AG04450 (cell line): ENCODE data around the gene CDH4. TPM values are rescaled to one million over a fixed set of nuclear protein-coding genes. Genes with fewer than 3 reads are reported as not detected.

ENCODE experiments used
- CTCF ChIA-PET: fragments of 300-600, 350-600 bp; formaldehyde crosslinking; extraction: SDS; loops from one replicate; lab custom pipeline; 2022; ENCODE audit warnings: antibody characterized with exemption, inconsistent platforms; lab: Charles Lee
- POLR2A ChIA-PET: fragments of 350-600 bp; formaldehyde crosslinking; extraction: SDS; loops from one replicate; lab custom pipeline; 2021; ENCODE audit warnings: antibody characterized with exemption, inconsistent platforms; lab: Yijun Ruan, JAX
- DNase-seq: peaks from one replicate; pipeline ENCODE4 v3.0.0-alpha.2; 2011; ENCODE audit warnings: low read depth, low spot score
- H3K27ac ChIP-seq: one replicate; pipeline ENCODE4 v1.5.1; 2012; ENCODE audit warnings: low read depth, low read length, control low read depth
- H3K27me3 ChIP-seq: one replicate; pipeline ENCODE4 v1.6.0; 2012; ENCODE audit warnings: low read length; ENCODE audit not compliant: control insufficient read depth, insufficient read depth
- H3K4me3 ChIP-seq: 2 replicates; pipeline ENCODE4 v1.5.1; 2011; ENCODE audit warnings: mild to moderate bottlenecking, low read depth, low read length, control low read depth
- H3K9me3 ChIP-seq: 2 replicates; pipeline ENCODE4 v1.5.1; 2012; ENCODE audit warnings: low read length; ENCODE audit not compliant: control insufficient read depth, insufficient read depth
- polyA plus RNA-seq: library from polyadenylated mRNA; depleted of rRNA; stranded (reverse); fragments of >200 nt; gene quantifications from 2 replicates; pipeline ENCODE4 v1.2.3, GENCODE V29; 2011
- TF ChIP-seq, protein P1 (sequence below): IDR thresholded peaks from 2 replicates; pipeline ENCODE4 v1.5.1; 2011; ENCODE audit warnings: low read depth, low read length, control low read depth, inconsistent platforms

The CDH4 gene
- polyA plus RNA-seq, 1 experiment, result 1.6 TPM

- POLR2A ChIA-PET, result no interaction called here
- H3K9me3 ChIP-seq, result no peaks in the 10 kb centered on the region
- no peaks in the 10 kb centered on the region for H3K27me3 ChIP-seq
- no peak for DNase-seq
- TF ChIP-seq, protein P1, sequence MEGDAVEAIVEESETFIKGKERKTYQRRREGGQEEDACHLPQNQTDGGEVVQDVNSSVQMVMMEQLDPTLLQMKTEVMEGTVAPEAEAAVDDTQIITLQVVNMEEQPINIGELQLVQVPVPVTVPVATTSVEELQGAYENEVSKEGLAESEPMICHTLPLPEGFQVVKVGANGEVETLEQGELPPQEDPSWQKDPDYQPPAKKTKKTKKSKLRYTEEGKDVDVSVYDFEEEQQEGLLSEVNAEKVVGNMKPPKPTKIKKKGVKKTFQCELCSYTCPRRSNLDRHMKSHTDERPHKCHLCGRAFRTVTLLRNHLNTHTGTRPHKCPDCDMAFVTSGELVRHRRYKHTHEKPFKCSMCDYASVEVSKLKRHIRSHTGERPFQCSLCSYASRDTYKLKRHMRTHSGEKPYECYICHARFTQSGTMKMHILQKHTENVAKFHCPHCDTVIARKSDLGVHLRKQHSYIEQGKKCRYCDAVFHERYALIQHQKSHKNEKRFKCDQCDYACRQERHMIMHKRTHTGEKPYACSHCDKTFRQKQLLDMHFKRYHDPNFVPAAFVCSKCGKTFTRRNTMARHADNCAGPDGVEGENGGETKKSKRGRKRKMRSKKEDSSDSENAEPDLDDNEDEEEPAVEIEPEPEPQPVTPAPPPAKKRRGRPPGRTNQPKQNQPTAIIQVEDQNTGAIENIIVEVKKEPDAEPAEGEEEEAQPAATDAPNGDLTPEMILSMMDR, result no peak
- CTCF ChIA-PET, result interaction anchor here (0.6 kb wide), 1 partner anchor 1295 kb away, joined by 3 read pairs; no protein-coding TSS in a partner anchor
- no peak overlapping the region for H3K27ac ChIP-seq
- no peak overlapping the region for H3K4me3 ChIP-seq
These were observed 100.5 kb downstream of the CDH4 start for GRCh38 chr20:61352346-61353260.

GRCh38 chr20:61353261-61354000 lies 101.4 kb downstream of the CDH4 start:
- no peak overlapping the region for H3K4me3 ChIP-seq
- no peaks in the 10 kb centered on the region for H3K9me3 ChIP-seq
- TF ChIP-seq, protein P1, result no peak
- no peak overlapping the region for H3K27ac ChIP-seq
- H3K27me3 ChIP-seq, result no peaks in the 10 kb centered on the region
- ChIA-PET POLR2A (no interaction called here), CTCF (no interaction called here)
- DNase-seq, result no peak

GRCh38 chr20:61354001-61354390 lies 101.9 kb downstream of the CDH4 start:
- no peak overlapping the region for H3K4me3 ChIP-seq
- H3K27ac ChIP-seq, result no peak overlapping the region
- DNase-seq, result no peak
- TF ChIP-seq, protein P1, result no peak
- no peaks in the 10 kb centered on the region for H3K9me3 ChIP-seq
- H3K27me3 ChIP-seq, result no peaks in the 10 kb centered on the region
- CTCF ChIA-PET, result no interaction called here
- POLR2A ChIA-PET, result no interaction called here

GRCh38 chr20:61354501-61354900 lies 102.4 kb downstream of the CDH4 start:
- H3K27ac ChIP-seq, result no peak overlapping the region
- POLR2A ChIA-PET, result no interaction called here
- no peak overlapping the region for H3K4me3 ChIP-seq
- CTCF ChIA-PET, result no interaction called here
- H3K9me3 ChIP-seq, result no peaks in the 10 kb centered on the region
- no peak for DNase-seq
- no peaks in the 10 kb centered on the region for H3K27me3 ChIP-seq
- TF ChIP-seq, protein P1, result no peak
